GM19397 (cell line): Measurements from ENCODE around the gene PAM.

Experiments
- ATAC-seq: cut with Tn5 transposase; IDR thresholded peaks from one replicate; pipeline ENCODE4 v1.9.1; 2021; ENCODE audit warnings: mild to moderate bottlenecking, moderate library complexity; ENCODE audit not compliant: unreplicated experiment

The PAM gene

GRCh38 chr5:102807878-102808502 lies 52.9 kb downstream of the PAM start:
- ATAC-seq = no peak

GRCh38 chr5:102809033-102809432 lies 53.9 kb downstream of the PAM start:
- no peak for ATAC-seq

GRCh38 chr5:102811972-102812371 lies 56.9 kb downstream of the PAM start:
- no peak for ATAC-seq

- ATAC-seq = no peak
Observed at GRCh38 chr5:102813740-102814139, 58.6 kb downstream of the PAM start.

- ATAC-seq = no peak
Observed at GRCh38 chr5:102815084-102815483, 60.0 kb downstream of the PAM start.

- ATAC-seq = no peak
Observed at GRCh38 chr5:102815540-102816332, 60.6 kb downstream of the PAM start.

GRCh38 chr5:102818345-102818744 lies 63.2 kb downstream of the PAM start:
- ATAC-seq = no peak

- ATAC-seq = no peak
Observed at GRCh38 chr5:102818934-102819333, 63.8 kb downstream of the PAM start.

- ATAC-seq = no peak
Observed at GRCh38 chr5:102819634-102820033, 64.5 kb downstream of the PAM start.

GRCh38 chr5:102823441-102823874 lies 68.4 kb downstream of the PAM start:
- no peak for ATAC-seq

GRCh38 chr5:102826629-102827028 lies 71.5 kb downstream of the PAM start:
- no peak for ATAC-seq

GRCh38 chr5:102830241-102830640 lies 75.1 kb downstream of the PAM start:
- no peak for ATAC-seq

GRCh38 chr5:102832445-102832844 lies 77.3 kb downstream of the PAM start:
- no peak for ATAC-seq

GRCh38 chr5:102833146-102833545 lies 78.0 kb downstream of the PAM start:
- ATAC-seq = no peak

- no peak for ATAC-seq
Observed at GRCh38 chr5:102834438-102834964, 79.4 kb downstream of the PAM start.

GRCh38 chr5:102835717-102836116 lies 80.6 kb downstream of the PAM start:
- ATAC-seq = no peak

GRCh38 chr5:102841021-102841420 lies 85.9 kb downstream of the PAM start:
- ATAC-seq = no peak

- ATAC-seq = no peak
Observed at GRCh38 chr5:102843997-102844396, 88.9 kb downstream of the PAM start.

- ATAC-seq = no peak
Observed at GRCh38 chr5:102845041-102845440, 89.9 kb downstream of the PAM start.

GRCh38 chr5:102850503-102850902 lies 95.4 kb downstream of the PAM start:
- ATAC-seq = no peak

- no peak for ATAC-seq
Observed at GRCh38 chr5:102853680-102854079, 98.6 kb downstream of the PAM start.

- ATAC-seq = no peak
Observed at GRCh38 chr5:102855681-102856388, 100.7 kb downstream of the PAM start.
